Coronary artery (tissue), 2 donors: ENCODE measurements around the gene POU3F1.

Source experiments
- DNase-seq: peaks from one replicate; pipeline ENCODE4 v3.0.0-alpha.2; 2017; ENCODE audit warnings: low spot score
- H3K27ac ChIP-seq, 2 donors: fragments of 200-600 bp; sonication (generic); one replicate each; pipeline ENCODE4 v1.5.1; 2016 to 2019
- H3K4me3 ChIP-seq: fragments of 200-600 bp; sonication (generic); 2 replicates; pipeline ENCODE4 v1.5.1; 2016; ENCODE audit warnings: mild to moderate bottlenecking, moderate library complexity
- CTCF ChIP-seq: fragments of 200-600 bp; sonication (generic); IDR thresholded peaks from one replicate; pipeline ENCODE4 v1.5.1; 2019; ENCODE audit warnings: antibody characterized with exemption

The POU3F1 gene

GRCh38 chr1:37997256-37998088 lies 49.1 kb downstream of the POU3F1 start:
- TF ChIP-seq CTCF = no peak

GRCh38 chr1:37995751-37996345 lies 50.7 kb downstream of the POU3F1 start:
- peak overlapping the region; percentile 94 to 96 for H3K27ac ChIP-seq
- peak; percentile 84 for DNase-seq
- peak overlapping the region; percentile 79 for H3K4me3 ChIP-seq
- TF ChIP-seq CTCF = no peak

More at GRCh38 chr1:37997256-37998088, 49.1 kb downstream of the POU3F1 start:
- DNase-seq = no peak
- Histone ChIP-seq H3K27ac (peak overlapping the region; percentile 94 to 96), H3K4me3 (no peak overlapping the region)

- TF ChIP-seq CTCF = no peak
- no peak for DNase-seq
- H3K27ac ChIP-seq = peak overlapping the region; percentile 94 to 96
- H3K4me3 ChIP-seq = peak overlapping the region; percentile 79
These were observed 51.6 kb downstream of the POU3F1 start for GRCh38 chr1:37994886-37995566.
